Retinal pigment epithelial cell (primary cell): Measurements from ENCODE around the gene SYCP2L.
"Not testable (repeated sequence)": the region's sequence is repeated elsewhere in the genome, so short reads cannot be mapped to it uniquely, and the experiment has no call there.

Experiments used
- DNase-seq: peaks from one replicate; pipeline ENCODE4 v3.0.0-alpha.2; 2010; ENCODE audit warnings: low read depth
- H3K4me3 ChIP-seq: 2 replicates; pipeline ENCODE4 v1.5.1; 2011; ENCODE audit warnings: mild to moderate bottlenecking, low read length, control low read depth, moderate library complexity
- TF ChIP-seq, protein P1 (sequence below): conservative IDR thresholded peaks from 2 replicates; pipeline ENCODE4 v1.5.1; 2011; ENCODE audit warnings: low read depth, low read length, control low read depth, inconsistent platforms

The SYCP2L gene

DNA sequence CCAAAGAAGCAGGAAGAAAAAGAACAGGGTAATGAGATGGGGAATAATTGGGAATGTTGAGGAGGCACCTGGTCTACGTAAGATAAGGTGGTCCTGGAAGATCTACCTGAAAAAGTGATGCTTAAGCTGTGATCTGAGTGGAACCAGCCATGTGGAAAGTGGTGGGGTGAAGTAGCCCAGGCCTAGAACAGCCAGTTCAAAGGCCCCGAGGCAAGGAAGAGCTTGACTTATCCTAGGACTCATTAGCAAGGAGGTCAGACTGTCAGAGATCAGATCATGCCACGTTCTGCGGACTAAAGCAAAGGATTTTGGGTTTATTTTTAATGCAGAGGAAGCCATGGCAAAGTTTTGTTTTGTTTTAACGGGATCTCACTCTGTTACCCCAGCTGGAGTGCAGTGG, 5.1 kb downstream of the SYCP2L start:
- TF ChIP-seq, protein P1, sequence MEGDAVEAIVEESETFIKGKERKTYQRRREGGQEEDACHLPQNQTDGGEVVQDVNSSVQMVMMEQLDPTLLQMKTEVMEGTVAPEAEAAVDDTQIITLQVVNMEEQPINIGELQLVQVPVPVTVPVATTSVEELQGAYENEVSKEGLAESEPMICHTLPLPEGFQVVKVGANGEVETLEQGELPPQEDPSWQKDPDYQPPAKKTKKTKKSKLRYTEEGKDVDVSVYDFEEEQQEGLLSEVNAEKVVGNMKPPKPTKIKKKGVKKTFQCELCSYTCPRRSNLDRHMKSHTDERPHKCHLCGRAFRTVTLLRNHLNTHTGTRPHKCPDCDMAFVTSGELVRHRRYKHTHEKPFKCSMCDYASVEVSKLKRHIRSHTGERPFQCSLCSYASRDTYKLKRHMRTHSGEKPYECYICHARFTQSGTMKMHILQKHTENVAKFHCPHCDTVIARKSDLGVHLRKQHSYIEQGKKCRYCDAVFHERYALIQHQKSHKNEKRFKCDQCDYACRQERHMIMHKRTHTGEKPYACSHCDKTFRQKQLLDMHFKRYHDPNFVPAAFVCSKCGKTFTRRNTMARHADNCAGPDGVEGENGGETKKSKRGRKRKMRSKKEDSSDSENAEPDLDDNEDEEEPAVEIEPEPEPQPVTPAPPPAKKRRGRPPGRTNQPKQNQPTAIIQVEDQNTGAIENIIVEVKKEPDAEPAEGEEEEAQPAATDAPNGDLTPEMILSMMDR: no peak
- H3K4me3 ChIP-seq: no peak overlapping the region
- DNase-seq: no peak

DNA sequence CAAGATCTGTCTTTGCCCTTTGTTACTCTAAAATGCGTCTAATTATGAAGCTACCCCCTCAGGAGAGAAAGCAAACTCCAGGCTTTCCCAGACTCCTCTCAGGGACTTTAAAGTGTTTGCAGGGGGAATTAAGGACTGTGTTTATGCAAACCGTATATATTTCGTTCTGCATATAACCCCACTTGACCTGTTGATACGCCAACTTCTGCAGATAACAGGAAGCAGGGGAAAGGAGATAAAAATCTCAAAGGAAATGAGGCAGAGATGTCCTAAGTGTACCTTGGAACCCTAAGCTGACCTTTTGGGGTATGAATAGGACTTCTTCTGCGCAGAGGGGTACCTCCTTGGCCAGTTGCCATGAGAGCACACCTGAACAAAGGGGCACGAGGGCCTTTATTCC, 8.1 kb downstream of the SYCP2L start:
- no peak for DNase-seq
- TF ChIP-seq, protein P1: no peak
- H3K4me3 ChIP-seq: no peak overlapping the region

DNA sequence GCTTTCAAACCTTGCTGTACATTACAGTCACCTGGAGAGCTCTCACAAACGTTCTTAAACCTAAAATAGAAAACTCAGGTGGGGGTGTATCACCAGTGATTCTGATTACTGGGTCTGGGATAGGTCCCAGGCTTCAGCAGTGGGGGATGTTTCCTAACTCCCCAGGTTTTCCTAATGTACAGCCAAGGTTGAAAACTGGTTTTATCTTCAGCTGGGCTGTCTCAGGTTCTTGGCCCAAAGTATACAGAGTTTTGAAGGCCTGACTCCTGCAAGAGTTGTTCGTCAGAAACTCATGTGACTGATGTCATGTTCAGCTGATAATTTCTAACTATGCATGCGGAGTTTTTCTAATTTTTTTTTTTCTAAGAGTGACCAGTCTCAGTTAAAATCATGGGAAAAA, 9.8 kb downstream of the SYCP2L start:
- no peak overlapping the region for H3K4me3 ChIP-seq
- TF ChIP-seq, protein P1: no peak
- no peak for DNase-seq

DNA sequence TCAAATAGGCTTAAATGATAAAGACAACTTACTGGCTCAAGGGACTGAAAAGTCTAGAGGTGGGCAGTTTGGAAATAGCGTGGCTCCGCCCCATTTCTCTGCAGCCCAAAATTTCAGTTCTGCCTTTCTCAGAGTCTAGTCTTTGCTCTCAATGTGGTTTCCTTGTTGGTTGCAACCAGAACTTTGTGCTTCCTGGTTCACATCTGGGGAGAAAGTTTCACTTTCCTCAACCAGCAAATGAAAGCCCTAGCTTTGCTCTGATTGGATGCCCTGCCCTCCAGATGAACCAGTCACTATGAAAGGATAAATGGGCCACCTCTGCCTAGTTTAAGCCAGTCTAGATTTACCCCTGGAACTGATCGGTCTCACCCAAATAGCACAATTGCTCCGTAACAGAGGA, 14.9 kb downstream of the SYCP2L start:
- DNase-seq: no peak
- no peak overlapping the region for H3K4me3 ChIP-seq
- TF ChIP-seq, protein P1: no peak

DNA sequence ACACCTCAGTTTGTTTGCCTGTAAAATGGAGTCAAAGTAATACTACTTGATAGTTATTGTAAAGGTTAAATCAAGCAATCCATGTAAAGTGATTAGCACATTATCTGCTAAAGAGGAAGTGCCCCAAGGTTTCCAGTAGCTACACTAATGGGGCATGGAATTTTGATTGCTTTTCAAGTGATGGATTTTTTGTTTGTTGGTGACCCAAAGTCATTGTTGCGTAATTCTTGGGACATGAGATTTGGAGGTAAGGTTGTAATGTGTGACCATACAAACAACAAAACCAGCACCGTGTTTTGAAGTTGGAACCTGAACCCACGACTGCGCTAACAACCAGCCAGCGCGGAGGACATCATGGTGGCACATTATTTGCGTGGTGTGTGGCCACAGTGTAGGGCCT, 17.2 kb downstream of the SYCP2L start:
- no peak overlapping the region for H3K4me3 ChIP-seq
- DNase-seq: no peak
- TF ChIP-seq, protein P1: no peak

DNA sequence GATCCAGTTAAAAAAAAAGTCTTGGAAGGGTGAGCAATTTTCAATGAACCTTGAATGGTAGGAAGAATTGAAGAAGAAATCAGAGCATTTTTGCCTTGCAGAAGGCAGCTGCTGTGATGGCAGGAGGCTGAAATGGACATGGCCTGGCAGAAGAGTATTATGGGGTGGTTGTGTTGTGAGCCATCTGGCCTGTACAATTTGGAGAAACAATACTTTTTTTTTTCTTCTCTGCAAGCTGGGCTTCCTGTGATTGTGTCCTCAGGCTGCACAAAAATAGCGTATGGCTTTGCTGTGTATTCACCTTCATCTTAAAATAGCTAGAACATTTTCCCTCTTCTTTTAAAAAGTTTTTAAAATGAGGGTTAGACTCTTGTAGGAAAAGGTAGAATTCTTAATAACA, 21.4 kb downstream of the SYCP2L start:
- DNase-seq: no peak
- H3K4me3 ChIP-seq: no peak overlapping the region
- TF ChIP-seq, protein P1: no peak

DNA sequence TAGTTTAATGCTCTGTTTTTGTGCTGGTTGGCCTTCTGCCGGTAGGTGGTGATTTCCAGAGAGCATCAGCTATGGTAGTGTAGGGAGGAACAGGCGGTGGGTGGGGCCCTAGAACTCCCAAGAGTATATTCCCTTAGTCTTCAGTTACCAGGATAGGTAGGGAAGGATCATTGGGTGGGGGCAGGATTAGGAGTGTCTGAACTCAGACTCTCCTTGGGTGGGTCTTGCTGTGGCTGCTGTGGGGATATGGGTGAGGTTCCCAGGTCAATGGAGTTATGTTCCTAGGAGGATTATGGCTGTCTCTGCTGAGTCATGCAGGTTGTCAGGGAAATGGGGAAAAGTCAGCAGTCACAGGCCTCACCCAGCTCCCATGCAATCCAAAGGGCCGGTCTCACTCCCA, 32.7 kb downstream of the SYCP2L start:
- DNase-seq: peak; percentile 34
- not testable (repeated sequence) for H3K4me3 ChIP-seq

DNA sequence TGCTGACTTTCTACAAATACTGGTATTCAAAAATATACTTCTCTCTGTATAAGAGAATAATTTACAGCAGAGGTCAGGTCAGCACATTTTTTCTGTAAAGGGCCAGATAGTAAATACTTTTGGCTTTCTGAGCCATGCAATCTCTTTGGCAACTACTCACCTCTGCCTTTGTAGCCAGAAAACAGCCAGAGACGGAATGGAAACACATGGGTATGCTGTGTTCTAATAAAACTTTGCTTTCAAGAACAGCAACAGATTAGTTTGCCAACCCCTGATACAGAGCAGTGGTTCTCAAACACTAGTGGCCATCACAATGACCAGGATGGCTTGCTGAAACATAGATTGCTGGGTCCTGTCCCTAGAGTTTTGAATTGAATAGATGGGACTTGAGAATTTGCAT, 46.3 kb downstream of the SYCP2L start:
- DNase-seq: no peak
- TF ChIP-seq, protein P1: no peak
- H3K4me3 ChIP-seq: no peak overlapping the region
